Measurements from ENCODE around the gene ACADVL.

The ACADVL gene

GRCh38 chr17:7191571-7192270, 28.0 kb upstream of the ACADVL start:
- DNase-seq, result peak; percentile 35

DNA sequence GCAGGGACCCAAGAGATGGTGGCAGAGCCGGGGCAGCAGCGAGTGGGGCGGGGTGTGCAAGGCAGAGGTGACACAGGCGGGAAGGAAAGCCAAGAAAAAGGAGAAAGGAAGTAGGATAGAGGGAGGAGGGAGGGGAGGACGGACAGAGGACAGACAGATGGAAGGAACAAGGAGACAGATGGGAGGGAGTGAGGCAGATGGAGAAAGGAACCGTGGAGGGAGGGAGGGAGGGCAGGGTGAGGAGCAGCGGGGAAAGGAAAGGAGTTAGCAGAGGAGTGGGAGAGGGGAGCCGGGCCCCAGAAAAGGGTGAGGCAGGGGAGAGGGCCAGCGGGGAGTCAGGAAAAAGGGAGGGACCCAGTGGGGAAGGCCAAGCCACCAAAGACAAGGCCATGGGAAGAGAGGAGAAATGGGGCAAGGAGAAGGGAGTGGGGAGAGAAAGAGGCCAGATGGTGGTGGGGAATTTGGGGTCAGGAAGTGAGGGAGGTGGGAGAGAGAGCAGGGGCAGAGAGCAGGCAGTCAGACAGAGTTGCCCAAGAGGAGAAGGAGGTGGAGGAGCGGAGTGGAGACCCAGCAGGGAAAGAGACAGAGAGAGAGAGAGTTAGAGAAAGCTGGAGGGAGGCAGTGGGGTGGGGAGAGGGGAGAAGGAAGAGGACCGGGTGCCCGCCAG, 27.3 kb upstream of the ACADVL start:
- no peak for DNase-seq

- no peak for DNase-seq
Observed at GRCh38 chr17:7195971-7196370, 23.8 kb upstream of the ACADVL start.

- no peak for DNase-seq
Observed at GRCh38 chr17:7196651-7197401, 22.9 kb upstream of the ACADVL start.

- no peak for DNase-seq
Observed at GRCh38 chr17:7203391-7203790, 16.3 kb upstream of the ACADVL start.

GRCh38 chr17:7204336-7204735, 15.4 kb upstream of the ACADVL start:
- DNase-seq, result peak; percentile 43

GRCh38 chr17:7204828-7205461, 14.8 kb upstream of the ACADVL start:
- DNase-seq, result peak; percentile 89

DNA sequence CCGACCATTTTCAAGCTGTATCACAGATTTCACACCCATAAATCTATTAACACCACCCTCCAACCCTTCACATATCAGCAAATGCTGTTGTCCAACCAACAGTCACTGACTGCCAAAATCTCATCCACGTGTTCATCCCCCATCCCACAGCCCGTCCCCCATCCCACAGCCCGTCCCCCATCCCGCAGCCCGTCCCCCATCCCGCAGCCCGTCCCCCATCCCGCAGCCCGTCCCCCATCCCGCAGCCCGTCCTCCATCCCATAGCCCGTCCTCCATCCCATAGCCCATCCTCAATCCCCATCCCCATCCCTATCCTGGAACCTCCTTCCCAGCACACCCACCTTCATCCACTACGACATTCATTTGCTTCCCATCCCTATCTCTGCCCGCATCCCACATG, 14.2 kb upstream of the ACADVL start:
- DNase-seq, result no peak

DNA sequence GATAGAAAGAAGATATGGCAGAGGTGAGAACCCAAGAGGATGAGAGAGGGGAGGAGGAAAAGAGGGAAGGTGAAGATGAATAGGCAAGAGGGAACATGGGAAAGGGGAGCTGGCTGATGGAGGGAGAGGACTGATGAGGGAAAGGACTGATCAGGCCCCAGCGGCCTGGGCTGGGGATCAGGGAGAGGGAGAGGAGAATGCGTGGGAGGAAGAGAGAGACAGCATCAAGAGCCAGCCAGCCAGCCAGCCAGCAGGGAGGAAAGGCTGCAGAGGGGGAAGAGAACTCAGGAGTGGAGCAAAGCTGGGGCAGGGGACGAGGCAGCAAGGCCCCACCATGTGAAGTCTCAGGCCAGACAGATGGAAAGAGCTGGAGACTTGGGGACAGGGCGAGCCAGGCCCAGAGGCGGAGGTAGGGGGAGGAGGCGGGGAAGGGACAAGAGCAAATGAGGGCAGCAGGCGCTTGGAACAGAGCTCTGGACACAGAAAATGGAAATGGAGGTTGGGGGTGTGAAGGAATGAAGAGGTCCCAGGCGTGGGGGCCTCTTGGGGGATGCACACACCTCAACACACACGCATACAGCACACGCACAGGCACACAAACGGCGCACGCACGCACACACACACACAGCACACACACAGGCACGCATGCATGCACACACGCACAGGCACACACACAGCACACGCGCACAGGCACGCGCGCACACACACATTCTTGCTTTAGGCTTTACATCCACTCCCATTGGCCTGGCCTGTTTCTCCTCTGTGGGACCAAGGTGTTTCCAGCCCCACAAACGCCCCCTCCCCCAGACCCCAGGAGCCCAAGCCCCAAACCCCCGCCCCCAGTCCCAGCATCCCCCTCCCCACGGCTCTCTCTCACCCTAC, 12.4 kb upstream of the ACADVL start:
- no peak for DNase-seq

GRCh38 chr17:7208027-7208571, 11.6 kb upstream of the ACADVL start:
- no peak for DNase-seq

- DNase-seq, result no peak
Observed at GRCh38 chr17:7208754-7209460, 10.8 kb upstream of the ACADVL start.

- DNase-seq, result no peak
Observed at GRCh38 chr17:7211491-7212273, 8.1 kb upstream of the ACADVL start.

- DNase-seq, result peak; percentile 83
Observed at GRCh38 chr17:7213895-7214299, 5.8 kb upstream of the ACADVL start.

- DNase-seq, result peak; percentile 98
Observed at GRCh38 chr17:7214300-7215135, 5.2 kb upstream of the ACADVL start.

GRCh38 chr17:7215136-7215638, 4.6 kb upstream of the ACADVL start:
- DNase-seq, result no peak

DNA sequence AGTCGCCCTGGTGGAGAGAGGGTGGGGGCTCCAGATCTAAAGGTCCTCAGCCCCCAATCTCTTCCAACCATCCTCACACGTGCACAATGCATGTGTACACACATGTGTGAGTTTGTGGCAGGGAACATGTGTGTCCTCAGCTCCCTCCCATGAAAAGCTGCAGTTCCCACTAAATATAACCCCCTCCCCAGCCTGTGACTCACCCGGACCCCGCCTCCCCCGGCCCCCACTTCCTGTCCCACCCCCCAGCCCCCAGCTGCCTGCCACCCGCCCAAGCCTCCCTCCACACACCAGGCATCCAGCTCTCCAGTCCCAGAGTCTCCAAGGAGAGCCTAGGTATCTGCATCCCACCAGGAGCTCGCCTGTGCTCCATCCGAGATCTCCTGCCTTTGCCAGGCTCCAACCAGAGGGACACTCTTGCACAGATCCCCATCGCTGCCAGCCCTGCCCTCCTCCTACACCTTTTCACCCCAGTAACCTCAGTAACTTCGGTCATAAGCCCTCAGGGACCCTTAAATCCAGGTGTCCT, 4.0 kb upstream of the ACADVL start:
- peak; percentile 50 for DNase-seq

DNA sequence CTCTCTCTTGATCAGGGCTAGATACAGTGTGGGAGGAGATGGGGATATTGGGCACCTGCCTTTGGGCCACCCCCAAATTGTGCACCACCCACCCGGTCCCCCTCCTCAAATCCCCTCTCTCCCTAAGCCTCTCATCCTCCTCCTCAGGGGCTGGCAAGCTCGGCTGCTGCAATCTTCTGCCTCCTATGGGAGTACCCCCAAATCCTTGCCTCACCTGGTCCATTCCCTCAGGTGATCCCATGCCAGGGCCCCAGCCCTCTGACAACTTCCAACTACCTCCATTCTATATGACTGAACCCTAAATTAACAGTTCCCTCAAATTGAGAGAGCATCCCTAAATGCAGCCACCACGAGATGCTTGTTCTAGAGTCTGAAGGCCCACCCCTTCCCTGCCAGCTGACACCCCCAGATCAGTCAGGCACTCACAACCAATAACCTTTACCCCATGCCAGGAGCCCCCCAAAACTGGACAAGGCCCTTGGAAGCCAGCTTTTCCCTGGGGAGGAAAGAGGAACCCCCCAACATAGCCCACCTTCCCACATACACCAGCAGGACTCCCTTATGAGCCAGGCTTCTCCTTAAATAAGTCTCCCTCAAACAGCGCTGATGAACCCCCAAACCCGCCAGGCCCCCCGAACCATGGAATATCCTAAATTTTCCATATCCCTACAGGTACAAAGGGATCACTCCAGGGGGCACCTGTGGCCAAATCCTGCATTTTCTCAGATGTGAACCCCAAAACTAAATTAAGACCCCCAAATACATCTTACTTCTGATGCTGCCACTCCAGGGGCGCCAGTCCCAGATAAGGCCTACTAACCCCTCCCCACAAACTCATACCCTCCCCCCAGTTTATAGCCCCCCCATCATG, 3.3 kb upstream of the ACADVL start:
- no peak for DNase-seq
